GM12801 (cell line): ENCODE data around the gene ATP8A2.

ENCODE experiments used
- CTCF ChIP-seq: IDR thresholded peaks from one replicate; pipeline ENCODE4 v1.5.1; 2011; ENCODE audit warnings: control low read depth; ENCODE audit not compliant: insufficient read length; ENCODE audit errors: extremely low read depth

ATP8A2 gene

GRCh38 chr13:25581351-25581750 lies 209.6 kb downstream of the ATP8A2 start:
- TF ChIP-seq CTCF, result no peak

GRCh38 chr13:25584087-25584486 lies 212.3 kb downstream of the ATP8A2 start:
- TF ChIP-seq CTCF, result no peak

GRCh38 chr13:25585000-25585399 lies 213.2 kb downstream of the ATP8A2 start:
- TF ChIP-seq CTCF, result no peak

- no peak for TF ChIP-seq CTCF
Measured at GRCh38 chr13:25587326-25587980, 215.7 kb downstream of the ATP8A2 start.

- no peak for TF ChIP-seq CTCF
Measured at GRCh38 chr13:25588336-25589060, 216.7 kb downstream of the ATP8A2 start.

GRCh38 chr13:25598421-25598820 lies 226.6 kb downstream of the ATP8A2 start:
- TF ChIP-seq CTCF, result no peak

GRCh38 chr13:25602176-25602575 lies 230.4 kb downstream of the ATP8A2 start:
- TF ChIP-seq CTCF, result no peak
